ENCODE data around the gene PTPRO. TPM values are rescaled to one million over a fixed set of nuclear protein-coding genes. Genes with fewer than 3 reads are reported as not detected.

The PTPRO gene
- total RNA-seq, 1 experiment from 2014 or later: 0.52 TPM

GRCh38 chr12:15634010-15634683, 311.8 kb downstream of the PTPRO start:
- Histone ChIP-seq H4K20me1 (ENCODE audit: control insufficient read depth, insufficient read depth, insufficient read length) (no peaks in the 10 kb centered on the region), H3K23me2 (ENCODE audit: insufficient read length, low read depth, low read length, poor library complexity, severe bottlenecking) (no peaks in the 10 kb centered on the region), H2BK120ac (ENCODE audit: low read depth, low read length, poor library complexity, severe bottlenecking) (no peak overlapping the region), H3K14ac (ENCODE audit: insufficient read depth, low read length) (no peak overlapping the region), H3T11ph (ENCODE audit: low read length) (no peak overlapping the region), H4K5ac (ENCODE audit: insufficient read length, low read depth, low read length) (no peak overlapping the region), H3K56ac (ENCODE audit: insufficient read length, low read depth, low read length) (no peak overlapping the region), H4K8ac (replicated peaks; ENCODE audit: insufficient read length, low read depth, low read length) (no peak overlapping the region), H3K27me3 (ENCODE audit: insufficient read depth, low read length) (no peaks in the 10 kb centered on the region), H3K23ac (ENCODE audit: insufficient read length, low read depth, low read length) (no peak overlapping the region), H3K4me2 (ENCODE audit: insufficient read depth, insufficient read length, low read length) (no peak overlapping the region), H2BK12ac (ENCODE audit: insufficient read length, low read depth, low read length) (no peak overlapping the region), H3K4me1 (ENCODE audit: insufficient read depth, low read length) (peaks cover 2% of the 10 kb centered on the region; the same call in 1 of the 2 replicates), H4K91ac (ENCODE audit: insufficient read length, low read depth, low read length) (no peak overlapping the region), H3K18ac (ENCODE audit: insufficient read length, low read depth, low read length) (no peak overlapping the region), H2BK5ac (ENCODE audit: insufficient read length, low read length) (no peak overlapping the region), H3K79me1 (ENCODE audit: insufficient read depth, low read depth, low read length, poor library complexity, severe bottlenecking) (no peaks in the 10 kb centered on the region), H3K9ac (ENCODE audit: extremely low read depth, insufficient read length, low read length) (no peak overlapping the region), H2BK20ac (ENCODE audit: low read depth, low read length, poor library complexity, severe bottlenecking) (no peak overlapping the region), H3K9me3 (ENCODE audit: control insufficient read depth, low read depth, low read length) (no peaks in the 10 kb centered on the region), H2AFZ (ENCODE audit: low read length) (no peak overlapping the region), H2BK15ac (ENCODE audit: low read depth, low read length) (no peak overlapping the region), H2AK5ac (ENCODE audit: insufficient read length, low read length) (no peak overlapping the region), H3K79me2 (ENCODE audit: insufficient read depth, low read length) (no peaks in the 10 kb centered on the region), H3K4ac (ENCODE audit: low read depth, low read length) (no peak overlapping the region), H3K27ac (ENCODE audit: insufficient read length, low read depth, low read length) (no peak overlapping the region)
- peaks cover 13 to 15% of the 10 kb centered on the region in 2 experiments for H3K4me1 Mint-ChIP-seq
- H3K9me3 Mint-ChIP-seq: no peaks in the 10 kb centered on the region
- no peak for DNase-seq
- no peak overlapping the region for H3K4me3 Mint-ChIP-seq
- no peaks in the 10 kb centered on the region for H3K36me3 Mint-ChIP-seq (ENCODE audit: insufficient read depth in 1 of 3, low read depth in 3 of 3)
- no peaks in the 10 kb centered on the region for H3K27me3 Mint-ChIP-seq (ENCODE audit: low read depth)
- WGBS (ENCODE audit: extremely low coverage, insufficient read length, low lambda C conversion rate): no CpG with 5 or more reads among the region's 4 CpGs
- TF ChIP-seq CTCF (conservative IDR thresholded peaks at IDR 0.05): no peak
- H3K27ac Mint-ChIP-seq: no peak overlapping the region

Data from H9 (cell line).